Loucy (cell line): ENCODE measurements around the gene KIF24.
A peak's percentile ranks its signal among the peaks of the same experiment; 100 is the strongest.
"Not testable (repeated sequence)": the region's sequence is repeated elsewhere in the genome, so short reads cannot be mapped to it uniquely, and the experiment has no call there.

Experiments
- H2AFZ ChIP-seq: fragments of 200-600 bp; sonication (generic); 2 replicates; pipeline ENCODE4 v1.6.0; 2016; ENCODE audit warnings: antibody characterized with exemption, mild to moderate bottlenecking, low read length, moderate library complexity
- H3F3A ChIP-seq: fragments of 200-600 bp; 2 replicates; pipeline ENCODE4 v1.6.0; 2016; ENCODE audit warnings: antibody characterized with exemption, low read depth, mild to moderate bottlenecking
- H3K27me3 ChIP-seq: fragments of 200-600 bp; sonication (generic); 2 replicates; pipeline ENCODE4 v1.6.1; 2014; ENCODE audit warnings: low read length, mild to moderate bottlenecking; ENCODE audit not compliant: insufficient read depth, poor library complexity, severe bottlenecking
- H3K36me3 ChIP-seq: fragments of 200-600 bp; sonication (generic); 2 replicates; pipeline ENCODE4 v1.6.1; 2016; ENCODE audit warnings: low read length; ENCODE audit not compliant: insufficient read depth
- H3K4me1 ChIP-seq: fragments of 200-600 bp; sonication (generic); 2 replicates; pipeline ENCODE4 v1.5.1; 2014; ENCODE audit warnings: low read length, mild to moderate bottlenecking; ENCODE audit not compliant: insufficient read depth, poor library complexity, severe bottlenecking
- H3K4me2 ChIP-seq: fragments of 200-600 bp; sonication (generic); 2 replicates; pipeline ENCODE4 v1.6.0; 2014; ENCODE audit warnings: antibody characterized with exemption, low read length, low read depth, mild to moderate bottlenecking; ENCODE audit not compliant: poor library complexity, severe bottlenecking
- H3K4me3 ChIP-seq: fragments of 200-600 bp; sonication (generic); 2 replicates; pipeline ENCODE4 v1.5.1; 2014; ENCODE audit warnings: low read length, mild to moderate bottlenecking, mixed read lengths; ENCODE audit not compliant: poor library complexity, severe bottlenecking
- H3K79me2 ChIP-seq: fragments of 200-600 bp; sonication (generic); 2 replicates; pipeline ENCODE4 v1.6.1; 2014; ENCODE audit warnings: low read length; ENCODE audit not compliant: insufficient read depth
- H3K9ac ChIP-seq: fragments of 200-600 bp; sonication (generic); 2 replicates; pipeline ENCODE4 v1.6.0; 2014; ENCODE audit warnings: mild to moderate bottlenecking, low read depth, low read length, moderate library complexity; ENCODE audit not compliant: poor library complexity, severe bottlenecking
- H3K9me2 ChIP-seq: fragments of 200-600 bp; sonication (generic); replicated peaks from 2 replicates; pipeline ENCODE4 v1.6.1; 2016; ENCODE audit warnings: low read depth, low read length, mixed read lengths
- H3K9me3 ChIP-seq: fragments of 200-600 bp; sonication (generic); 2 replicates; pipeline ENCODE4 v1.6.1; 2014; ENCODE audit warnings: mild to moderate bottlenecking, antibody characterized with exemption, low read length, low read depth; ENCODE audit not compliant: insufficient read depth
- H4K20me1 ChIP-seq: fragments of 200-600 bp; sonication (generic); 2 replicates; pipeline ENCODE4 v1.6.0; 2014; ENCODE audit warnings: antibody characterized with exemption, low read length, mild to moderate bottlenecking; ENCODE audit not compliant: insufficient read depth, poor library complexity, severe bottlenecking
- CTCF ChIP-seq: fragments of 200-600 bp; sonication (generic); conservative IDR thresholded peaks from 2 replicates; pipeline ENCODE4 v1.5.1; 2014; ENCODE audit warnings: mild to moderate bottlenecking, antibody characterized with exemption, low read length
- EZH2phosphoT487 ChIP-seq: fragments of 200-600 bp; IDR thresholded peaks from 2 replicates; pipeline ENCODE4 v1.6.1; 2018; ENCODE audit warnings: antibody characterized with exemption, mild to moderate bottlenecking, moderate library complexity, borderline replicate concordance

KIF24 gene

GRCh38 chr9:34338665-34339385, 9.8 kb upstream of the KIF24 start:
- Histone ChIP-seq H3K9ac (no peak overlapping the region), H3K36me3 (peaks cover 27% of the 10 kb centered on the region; the same call in 1 of the 2 replicates), H3K4me2 (no peak overlapping the region), H3K9me2 (no peaks in the 10 kb centered on the region), H3K79me2 (no peaks in the 10 kb centered on the region), H4K20me1 (no peaks in the 10 kb centered on the region), H3K4me3 (no peak overlapping the region), H3K27me3 (no peaks in the 10 kb centered on the region), H3K4me1 (no peaks in the 10 kb centered on the region), H2AFZ (no peak overlapping the region), H3F3A (no peaks in the 10 kb centered on the region), H3K9me3 (no peaks in the 10 kb centered on the region)
- TF ChIP-seq EZH2phosphoT487 (no peak), CTCF (no peak)

- not testable (repeated sequence) for H3K9me2 ChIP-seq, H3K79me2 ChIP-seq, H3K9me3 ChIP-seq, H3K4me1 ChIP-seq, H3K27me3 ChIP-seq, H3K4me2 ChIP-seq, H2AFZ ChIP-seq, H3F3A ChIP-seq, H3K9ac ChIP-seq, H3K4me3 ChIP-seq, H4K20me1 ChIP-seq
- H3K36me3 ChIP-seq = peaks cover 19% of the 10 kb centered on the region; the same call in 1 of the 2 replicates
Observed at GRCh38 chr9:34338079-34338478, 9.0 kb upstream of the KIF24 start.

GRCh38 chr9:34337403-34337802, 8.3 kb upstream of the KIF24 start:
- no peaks in the 10 kb centered on the region for H3F3A ChIP-seq
- H3K4me2 ChIP-seq = no peak overlapping the region
- peaks cover 8% of the 10 kb centered on the region; the same call in 1 of the 2 replicates for H3K79me2 ChIP-seq
- no peak overlapping the region for H2AFZ ChIP-seq
- peaks cover 5% of the 10 kb centered on the region for H3K4me1 ChIP-seq
- TF ChIP-seq EZH2phosphoT487 = no peak
- peak; percentile 43 for TF ChIP-seq CTCF
- H3K4me3 ChIP-seq = no peak overlapping the region
- H3K9me2 ChIP-seq = no peaks in the 10 kb centered on the region
- H3K27me3 ChIP-seq = no peaks in the 10 kb centered on the region
- no peaks in the 10 kb centered on the region for H3K9me3 ChIP-seq
- peaks cover 18% of the 10 kb centered on the region; the same call in 1 of the 2 replicates for H3K36me3 ChIP-seq
- no peaks in the 10 kb centered on the region for H4K20me1 ChIP-seq
- H3K9ac ChIP-seq = no peak overlapping the region

- H3K9me2 ChIP-seq = no peaks in the 10 kb centered on the region
- no peak overlapping the region for H3K4me2 ChIP-seq
- no peak for TF ChIP-seq CTCF
- TF ChIP-seq EZH2phosphoT487 = no peak
- H3K27me3 ChIP-seq = no peaks in the 10 kb centered on the region
- H2AFZ ChIP-seq = no peak overlapping the region
- H3F3A ChIP-seq = no peaks in the 10 kb centered on the region
- H3K9me3 ChIP-seq = no peaks in the 10 kb centered on the region
- peaks cover 19% of the 10 kb centered on the region for H3K79me2 ChIP-seq
- no peak overlapping the region for H3K9ac ChIP-seq
- H3K4me3 ChIP-seq = no peak overlapping the region
- peaks cover 11% of the 10 kb centered on the region for H3K4me1 ChIP-seq
- peaks cover 11% of the 10 kb centered on the region; the same call in 1 of the 2 replicates for H3K36me3 ChIP-seq
- H4K20me1 ChIP-seq = no peaks in the 10 kb centered on the region
Observed at GRCh38 chr9:34335376-34335775, 6.3 kb upstream of the KIF24 start.
